GM21737 (cell line): ENCODE results near the gene TMEM255B.
"Not testable (repeated sequence)": the region's sequence is repeated elsewhere in the genome, so short reads cannot be mapped to it uniquely, and the experiment has no call there.

ENCODE experiments used
- ATAC-seq: cut with Tn5 transposase; IDR thresholded peaks from one replicate; pipeline ENCODE4 v1.9.1; 2021; ENCODE audit warnings: mild to moderate bottlenecking, moderate library complexity; ENCODE audit not compliant: unreplicated experiment

Gene TMEM255B

GRCh38 chr13:113748101-113748861 is 10.7 kb upstream of the TMEM255B start:
- no peak for ATAC-seq

- ATAC-seq = no peak
These were observed 10.1 kb upstream of the TMEM255B start for GRCh38 chr13:113748862-113749451.

- ATAC-seq = no peak
These were observed 9.5 kb upstream of the TMEM255B start for GRCh38 chr13:113749507-113749906.

GRCh38 chr13:113749967-113750366 is 9.1 kb upstream of the TMEM255B start:
- ATAC-seq = no peak

GRCh38 chr13:113750554-113751399 is 8.2 kb upstream of the TMEM255B start:
- ATAC-seq = no peak

- ATAC-seq = no peak
These were observed 7.5 kb upstream of the TMEM255B start for GRCh38 chr13:113751491-113751890.

GRCh38 chr13:113752211-113752986 is 6.6 kb upstream of the TMEM255B start:
- not testable (repeated sequence) for ATAC-seq

- no peak for ATAC-seq
These were observed 5.9 kb upstream of the TMEM255B start for GRCh38 chr13:113753171-113753570.

GRCh38 chr13:113754242-113754641 is 4.8 kb upstream of the TMEM255B start:
- ATAC-seq = no peak

- no peak for ATAC-seq
These were observed 4.3 kb upstream of the TMEM255B start for GRCh38 chr13:113754691-113755090.

GRCh38 chr13:113756441-113757097 is 2.5 kb upstream of the TMEM255B start:
- no peak for ATAC-seq

GRCh38 chr13:113759525-113760137 is 605 bp downstream of the TMEM255B start:
- ATAC-seq = no peak

- ATAC-seq = no peak
These were observed 2.1 kb downstream of the TMEM255B start for GRCh38 chr13:113761136-113761535.

- ATAC-seq = no peak
These were observed 3.0 kb downstream of the TMEM255B start for GRCh38 chr13:113762075-113762474.

GRCh38 chr13:113762538-113762937 is 3.5 kb downstream of the TMEM255B start:
- no peak for ATAC-seq

GRCh38 chr13:113763254-113763653 is 4.2 kb downstream of the TMEM255B start:
- no peak for ATAC-seq

- ATAC-seq = no peak
These were observed 5.2 kb downstream of the TMEM255B start for GRCh38 chr13:113763961-113764792.

GRCh38 chr13:113764793-113765563 is 6.0 kb downstream of the TMEM255B start:
- no peak for ATAC-seq
